Measurements from ENCODE around the gene MAN2C1. TPM values are rescaled to one million over a fixed set of nuclear protein-coding genes. Genes with fewer than 3 reads are reported as not detected.
A peak's percentile ranks its signal among the peaks of the same experiment; 100 is the strongest.
"Not testable (repeated sequence)": the region's sequence is repeated elsewhere in the genome, so short reads cannot be mapped to it uniquely, and the experiment has no call there.

The MAN2C1 gene
- total and polyA plus RNA-seq, 8 donors, result 63.7 to 509 (median 109) TPM

GRCh38 chr15:75338661-75339240 is 29.7 kb downstream of the MAN2C1 start:
- FAIRE-seq (no peak), DNase-seq (no peak), ATAC-seq (no peak)
- Histone ChIP-seq H3K27me3 (no peaks in the 10 kb centered on the region), H3K4me3 (no peak overlapping the region), H3K4me1 (peaks cover 0 to 6% (median 5%) of the 10 kb centered on the region in 3 donors), H3K9me3 (no peaks in the 10 kb centered on the region), H3K36me3 (no peaks in the 10 kb centered on the region), H3K27ac (no peak overlapping the region)
- intact Hi-C loops (cut with DNase I), result no loop called here
- WGBS, 2 donors, result 89 to 92% methylated on average over 11 of the region's 11 CpGs
- TF ChIP-seq CTCF (IDR thresholded peaks at IDR 0.05), result no peak

- DNase-seq (peak; percentile 95 to 99 (median 96)), FAIRE-seq (peak; percentile 5), ATAC-seq (peak; percentile 95 to 98 (median 98))
- intact Hi-C loops (cut with DNase I), result no loop called here
- Histone ChIP-seq H3K36me3 (no peaks in the 10 kb centered on the region), H3K27ac (peak within 1 kb of the TSS in 1 of 4 donors; percentile 8), H3K27me3 (no peaks in the 10 kb centered on the region), H3K4me1 (peaks cover 0 to 6% (median 5%) of the 10 kb centered on the region in 3 donors), H3K9me3 (no peaks in the 10 kb centered on the region), H3K4me3 (peak within 1 kb of the TSS; percentile 68 to 98 (median 75))
- 1% methylated on average over 42 of the region's 42 CpGs for WGBS, 2 donors
- no peak for TF ChIP-seq CTCF (IDR thresholded peaks at IDR 0.05)
These were observed 32.6 kb downstream of the MAN2C1 start, which contains the start of gene COMMD4 for GRCh38 chr15:75335705-75336355. Gene COMMD4, plus strand, starts transcription at chr15:75336063. Its CDS starts 27 bp downstream, at chr15:75336090.

- Histone ChIP-seq H3K4me3 (peak overlapping the region in 2 of 4 donors; percentile 79 to 98), H3K36me3 (no peaks in the 10 kb centered on the region), H3K9me3 (no peaks in the 10 kb centered on the region), H3K27me3 (no peaks in the 10 kb centered on the region), H3K4me1 (peaks cover 0 to 6% (median 5%) of the 10 kb centered on the region in 3 donors), H3K27ac (peak overlapping the region in 1 of 4 donors; percentile 8)
- no peak for TF ChIP-seq CTCF (IDR thresholded peaks at IDR 0.05)
- WGBS, 2 donors, result 28 to 29% methylated on average over 3 of the region's 3 CpGs
- intact Hi-C loops (cut with DNase I), result no loop called here
- DNase-seq (no peak), FAIRE-seq (no peak), ATAC-seq (no peak)
These were observed 33.1 kb downstream of the MAN2C1 start for GRCh38 chr15:75335313-75335704.

GRCh38 chr15:75333654-75334419 is 34.6 kb downstream of the MAN2C1 start:
- DNase-seq; H3K27ac ChIP-seq; FAIRE-seq; ATAC-seq; H3K27me3 ChIP-seq; H3K36me3 ChIP-seq; H3K4me1 ChIP-seq; H3K4me3 ChIP-seq; intact Hi-C loops (cut with DNase I); H3K9me3 ChIP-seq: not testable (repeated sequence)
- WGBS, 2 donors, result 88 to 95% methylated on average over 14 to 15 of the region's 15 CpGs

- H3K27me3 ChIP-seq; H3K9me3 ChIP-seq; ATAC-seq; intact Hi-C loops (cut with DNase I); H3K36me3 ChIP-seq; H3K4me1 ChIP-seq; H3K4me3 ChIP-seq; FAIRE-seq; H3K27ac ChIP-seq; DNase-seq: not testable (repeated sequence)
- 52 to 60% methylated on average over 7 of the region's 7 CpGs for WGBS, 2 donors
These were observed 36.3 kb downstream of the MAN2C1 start for GRCh38 chr15:75332093-75332492.
